PFSK-1 (cell line): Measurements from ENCODE around the gene MBOAT7.

ENCODE experiments used
- POLR2AphosphoS5 ChIP-seq: IDR thresholded peaks from 2 replicates; pipeline ENCODE4 v1.6.1; 2012; ENCODE audit warnings: low read depth, mild to moderate bottlenecking, control low read depth, low read length, moderate library complexity
- TAF1 ChIP-seq: IDR thresholded peaks from 2 replicates; pipeline ENCODE4 v1.6.1; 2012; ENCODE audit warnings: low read length, control low read depth, borderline replicate concordance; ENCODE audit not compliant: insufficient read depth

DNA sequence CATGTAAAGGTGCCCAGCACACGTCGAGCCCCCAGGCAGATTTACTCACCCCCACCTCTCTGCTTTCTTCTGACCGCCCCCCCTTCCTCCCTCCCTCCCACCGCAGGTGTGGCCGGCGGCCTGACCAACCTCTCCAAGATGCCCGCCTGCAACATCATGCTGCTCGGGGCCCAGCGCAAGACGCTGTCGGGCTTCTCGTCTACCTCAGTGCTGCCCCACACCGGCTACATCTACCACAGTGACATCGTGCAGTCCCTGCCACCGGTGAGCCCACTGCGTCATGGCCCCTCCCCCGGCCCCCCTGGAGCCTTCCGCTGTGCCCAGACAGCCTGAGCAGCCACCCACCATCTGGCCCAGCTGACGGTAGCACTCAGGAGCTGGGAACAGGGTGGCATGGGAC is 65.0 kb downstream of the MBOAT7 start:
- TF ChIP-seq POLR2AphosphoS5 (no peak), TAF1 (no peak)
